Measurements from ENCODE around the gene BID.
"Not testable (repeated sequence)": the region's sequence is repeated elsewhere in the genome, so short reads cannot be mapped to it uniquely, and the experiment has no call there.

The BID gene

DNA sequence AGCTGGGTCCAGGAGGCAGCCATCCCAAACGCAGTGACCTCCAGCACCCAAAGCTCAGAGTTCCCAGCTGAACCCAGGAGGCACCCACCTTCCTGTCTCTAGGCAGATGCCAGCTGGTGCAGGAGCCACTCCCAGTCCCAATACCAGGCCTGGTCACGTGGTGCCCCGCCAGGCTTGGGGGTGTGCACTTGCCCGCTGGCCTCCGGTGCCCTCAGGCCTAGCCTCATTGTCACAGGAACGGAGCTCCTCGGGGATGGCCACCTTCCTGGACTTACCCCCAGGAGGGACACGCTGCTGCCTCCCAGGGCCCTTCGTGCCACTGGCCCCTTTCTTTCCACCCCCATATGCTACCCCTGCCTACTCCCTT, 4.6 kb downstream of the BID start:
- no peak for DNase-seq (ENCODE audit: low read depth)

DNA sequence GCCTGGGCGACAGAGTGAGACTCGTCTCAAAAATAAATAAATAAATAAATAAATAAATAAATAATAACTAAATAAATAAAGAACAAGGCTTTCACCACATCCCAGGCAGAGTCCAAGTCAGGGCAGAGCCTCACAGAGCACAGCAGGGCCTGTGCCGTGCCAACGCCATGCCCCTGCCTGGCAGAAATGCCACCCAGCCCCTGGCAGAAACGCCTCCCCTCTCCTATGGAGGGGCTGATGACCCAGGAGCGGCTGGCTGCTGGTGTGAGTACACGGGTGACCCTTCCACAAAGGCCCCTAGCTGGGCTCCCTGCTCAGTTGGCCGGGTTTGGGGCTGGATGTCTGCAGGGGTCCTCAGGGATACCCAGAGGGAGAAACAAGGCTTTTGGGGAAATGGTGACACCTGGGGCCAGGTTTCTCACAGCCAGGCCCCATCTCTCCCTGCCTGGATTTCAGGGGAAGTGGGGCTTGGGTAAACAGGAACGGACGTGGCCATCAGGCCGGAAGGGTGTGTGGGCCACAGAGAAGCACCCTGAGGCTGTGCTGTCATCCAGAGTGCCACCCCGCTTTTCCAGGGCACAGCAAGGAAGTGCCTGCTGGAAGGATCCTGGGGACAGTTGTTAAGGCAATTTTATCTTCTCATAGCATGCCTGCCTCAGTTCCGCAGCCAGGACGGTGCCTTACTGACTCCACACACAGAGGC, 5.1 kb downstream of the BID start:
- no peak for DNase-seq (ENCODE audit: low read depth)

DNA sequence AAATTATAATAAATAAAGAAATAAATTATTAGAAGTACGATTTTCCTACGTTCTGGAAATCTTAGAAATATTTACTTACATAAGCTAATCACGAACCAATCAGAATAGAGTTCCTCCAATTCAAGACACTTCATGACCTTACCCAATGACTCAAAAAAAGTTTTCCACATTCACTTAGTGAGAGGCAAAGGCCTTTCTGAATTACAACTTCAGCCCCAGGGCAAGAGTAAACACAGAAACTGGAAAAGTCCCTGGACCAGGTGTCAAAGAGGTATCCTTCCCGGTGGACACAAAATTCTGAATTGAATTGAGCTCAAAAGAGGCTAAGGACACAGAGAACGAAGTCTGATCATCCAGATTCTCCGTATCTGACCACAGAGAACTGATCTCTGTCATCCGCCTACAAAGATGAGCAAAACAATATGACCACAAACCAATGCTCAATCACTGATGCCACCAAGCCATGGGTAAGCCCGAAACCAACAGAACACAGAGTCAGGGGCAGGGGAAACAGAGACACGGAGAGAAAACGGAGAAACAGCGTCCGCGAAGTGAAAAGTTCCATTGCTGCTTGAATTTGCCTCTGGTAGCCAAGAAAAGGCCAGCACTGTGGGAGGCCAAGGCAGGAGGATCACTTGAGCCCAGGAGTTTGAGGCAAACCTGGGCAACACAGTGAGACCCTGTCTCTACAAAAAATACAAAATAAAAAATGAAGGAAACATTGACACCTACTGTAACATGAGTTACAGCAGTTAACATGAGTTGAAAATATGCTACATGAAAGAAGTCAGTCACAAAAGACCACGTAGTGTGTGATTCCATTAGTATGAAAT, 6.8 kb downstream of the BID start:
- no peak for DNase-seq (ENCODE audit: low read depth)

DNA sequence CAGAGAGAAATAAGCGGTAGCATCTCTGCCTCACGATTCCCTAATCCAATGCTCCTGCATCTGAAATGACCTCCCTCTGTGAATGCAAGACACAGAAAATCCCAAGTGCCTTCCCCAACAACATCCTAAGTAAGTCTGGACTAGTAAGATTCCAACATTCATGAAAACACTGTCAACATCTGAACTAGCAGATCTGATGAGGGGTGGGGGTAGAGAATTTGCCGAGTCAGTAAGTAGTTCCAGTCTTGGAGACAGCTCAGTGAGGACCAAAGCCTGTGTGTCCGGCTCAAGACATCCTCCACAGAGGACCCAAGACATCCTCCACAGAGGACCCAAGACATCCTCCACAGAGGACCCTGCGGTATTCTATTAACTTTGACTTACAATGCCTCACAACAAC, 9.4 kb downstream of the BID start:
- not testable (repeated sequence) for DNase-seq (ENCODE audit: low read depth)

DNA sequence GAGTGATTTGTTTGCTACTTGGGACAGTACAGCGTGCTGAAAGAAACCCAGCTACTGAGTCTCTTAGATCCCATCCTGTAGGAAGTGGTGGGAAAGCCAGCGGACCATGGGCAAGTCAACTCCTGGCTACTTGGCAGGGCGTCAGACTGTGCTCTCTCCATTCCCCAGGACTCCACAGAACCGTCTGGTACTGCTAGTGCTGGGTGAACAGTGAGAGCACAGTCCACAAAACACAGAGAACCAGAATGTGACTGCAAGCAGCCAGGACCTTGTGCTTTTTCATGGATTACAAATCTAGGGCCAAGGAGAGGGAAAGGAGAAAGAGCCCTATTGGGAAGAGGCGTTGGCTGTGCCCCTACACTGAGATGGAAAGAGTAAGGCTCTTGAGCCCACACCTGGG, 10.2 kb downstream of the BID start:
- DNase-seq (ENCODE audit: low read depth) = no peak

DNA sequence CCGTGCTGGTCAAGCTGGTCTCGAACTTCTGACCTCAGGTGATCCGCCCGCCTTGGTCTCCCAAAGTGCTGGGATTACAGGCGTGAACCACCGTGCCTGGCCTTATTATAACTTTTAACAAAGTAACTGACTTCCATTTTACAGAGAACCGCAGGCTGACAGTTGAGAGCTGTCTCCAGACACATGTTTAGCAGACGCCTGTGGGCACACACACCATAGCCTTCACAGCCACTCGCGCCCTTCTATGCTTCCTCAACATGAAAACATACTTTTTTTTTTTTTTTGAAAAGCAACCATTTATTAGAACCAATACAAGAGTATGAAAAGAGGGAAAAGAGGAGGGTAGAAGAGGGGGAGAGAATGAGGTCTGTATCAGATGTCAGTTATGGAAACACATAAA, 10.8 kb downstream of the BID start:
- DNase-seq (ENCODE audit: low read depth) = not testable (repeated sequence)

DNA sequence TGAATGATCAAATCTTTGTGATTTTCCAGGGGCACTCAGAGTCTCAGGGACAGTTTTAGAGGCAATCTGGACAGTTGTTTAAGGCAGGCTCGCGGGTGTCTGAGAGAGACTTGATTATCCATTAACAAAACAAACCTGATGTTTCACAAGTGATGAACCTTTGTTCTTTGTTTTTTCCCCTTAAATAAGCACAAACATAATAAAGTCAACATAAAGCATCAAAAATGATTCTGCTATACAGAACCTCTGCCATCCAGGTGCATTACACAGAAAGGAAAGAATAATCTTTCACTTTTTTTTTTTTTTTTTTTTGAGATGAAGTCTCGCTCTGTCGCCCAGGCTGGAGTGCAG, 13.2 kb downstream of the BID start:
- no peak for DNase-seq (ENCODE audit: low read depth)

DNA sequence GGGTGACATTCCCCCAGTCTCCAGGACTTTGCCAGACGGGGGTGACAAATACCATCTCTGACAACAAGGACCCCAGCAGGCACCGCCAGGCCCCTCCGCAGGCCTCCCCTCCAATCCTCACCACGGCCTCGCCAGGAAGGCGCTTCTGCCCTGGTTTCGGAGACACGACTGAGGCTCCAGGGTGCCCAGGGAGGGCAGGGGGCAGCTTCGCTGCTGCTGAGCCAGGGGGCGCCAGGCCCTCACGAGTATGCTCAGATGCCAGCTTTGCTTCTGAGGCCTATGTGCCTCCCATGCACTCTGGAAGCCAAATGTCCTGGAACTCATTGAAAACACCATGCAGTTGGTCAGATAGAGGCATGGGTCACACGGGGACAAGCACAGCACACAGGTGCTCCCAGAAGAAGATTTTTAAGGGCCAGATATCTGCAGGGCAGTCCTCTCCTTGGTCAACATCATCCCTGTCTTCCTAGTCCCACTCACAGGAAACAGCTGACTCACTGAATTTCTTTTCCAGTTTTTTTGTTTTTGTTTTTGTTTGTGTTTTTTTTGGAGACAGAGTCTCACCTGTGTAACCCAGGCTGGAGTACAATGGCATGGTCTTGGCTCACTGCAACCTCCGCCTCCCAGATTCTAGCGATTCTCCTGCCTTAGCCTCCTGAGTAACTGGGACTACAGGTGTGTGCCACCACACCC, 19.9 kb downstream of the BID start:
- no peak for DNase-seq (ENCODE audit: low read depth)

DNA sequence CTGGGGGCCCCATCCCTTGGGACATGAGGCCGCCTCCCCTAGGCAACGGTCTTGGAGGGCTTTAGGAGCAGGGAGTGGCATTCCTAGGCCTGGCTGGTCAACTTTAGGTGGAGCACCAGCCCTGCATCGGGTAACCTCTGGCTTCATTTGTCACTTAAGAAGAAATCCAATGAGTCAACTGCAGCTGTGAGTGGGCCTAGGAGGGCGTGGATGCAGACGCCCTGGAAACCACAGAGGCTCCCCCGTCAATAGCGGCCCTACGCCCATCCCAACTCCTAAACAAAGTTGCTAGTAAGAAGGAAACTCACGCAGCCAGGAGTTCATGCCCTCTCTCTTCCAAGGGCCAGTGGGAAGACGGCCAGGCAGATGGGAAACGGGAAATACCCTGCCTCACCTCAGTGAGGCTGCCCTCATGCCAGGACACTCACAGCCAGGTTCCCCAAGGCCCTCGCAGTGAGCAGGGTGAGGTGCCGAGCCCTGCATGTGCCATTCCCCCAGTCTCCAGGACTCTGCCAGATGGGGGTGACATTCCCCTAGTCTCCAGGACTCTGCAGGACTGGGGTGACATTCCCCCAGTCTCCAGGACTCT, 20.8 kb downstream of the BID start:
- DNase-seq (ENCODE audit: low read depth) = no peak

DNA sequence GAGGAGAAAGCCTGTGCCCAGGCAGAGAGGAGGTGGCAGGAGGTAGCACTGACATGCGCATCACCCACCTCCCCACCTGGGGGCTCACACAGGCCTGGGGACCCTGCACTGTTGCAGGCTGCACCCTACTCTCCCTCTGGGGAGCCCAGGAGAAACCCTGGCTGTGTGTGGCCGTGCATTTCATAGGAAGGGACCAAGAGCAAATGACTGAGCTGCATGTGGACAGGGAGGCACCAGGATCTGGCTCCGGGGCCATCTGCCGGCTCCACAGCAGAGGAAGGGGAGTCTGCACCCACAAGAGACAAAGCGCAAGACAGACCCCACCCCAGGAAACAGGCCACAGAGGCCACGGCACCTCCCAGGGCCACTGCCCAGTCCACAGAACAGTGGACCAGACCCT, 22.7 kb downstream of the BID start:
- no peak for DNase-seq (ENCODE audit: low read depth)

DNA sequence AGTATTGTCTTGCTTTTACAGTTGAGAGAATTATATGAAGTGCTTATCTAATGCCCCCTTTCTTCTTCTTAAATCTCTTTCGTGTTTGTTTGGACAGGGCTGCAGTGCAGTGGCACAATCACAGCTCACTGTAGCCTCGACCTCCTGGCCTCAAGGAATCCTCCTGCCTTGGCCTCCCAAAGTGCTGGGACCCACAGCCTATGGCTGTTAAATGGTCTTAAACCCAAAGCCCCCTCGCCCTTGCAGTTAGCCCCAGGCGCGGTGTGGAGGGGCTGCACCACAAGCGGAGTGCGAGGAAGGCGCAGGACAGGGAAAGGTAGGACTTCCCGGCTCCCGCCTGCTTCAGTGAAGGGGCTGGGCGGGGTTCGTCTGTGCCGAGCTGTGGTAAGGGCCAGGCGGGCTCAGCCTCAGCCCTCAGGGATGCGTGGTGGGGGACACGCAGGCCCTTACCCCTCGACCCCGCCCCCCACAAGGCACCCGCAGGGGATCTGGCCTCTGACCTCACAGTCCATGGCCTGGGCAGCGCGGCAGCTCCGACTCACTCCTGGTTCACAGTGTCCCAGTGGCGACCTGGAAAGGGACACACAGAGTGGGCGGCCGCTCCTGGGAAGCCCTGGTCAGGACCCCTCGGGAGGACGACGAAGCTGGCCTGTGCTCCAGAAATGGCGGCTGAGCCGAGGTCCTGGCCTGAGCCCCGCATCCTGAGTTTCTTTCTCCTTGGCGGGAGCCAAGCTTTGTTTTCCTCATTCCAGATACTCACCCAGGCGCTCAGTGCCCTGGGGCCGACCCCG, 24.5 kb downstream of the BID start:
- DNase-seq (ENCODE audit: low read depth) = no peak

DNA sequence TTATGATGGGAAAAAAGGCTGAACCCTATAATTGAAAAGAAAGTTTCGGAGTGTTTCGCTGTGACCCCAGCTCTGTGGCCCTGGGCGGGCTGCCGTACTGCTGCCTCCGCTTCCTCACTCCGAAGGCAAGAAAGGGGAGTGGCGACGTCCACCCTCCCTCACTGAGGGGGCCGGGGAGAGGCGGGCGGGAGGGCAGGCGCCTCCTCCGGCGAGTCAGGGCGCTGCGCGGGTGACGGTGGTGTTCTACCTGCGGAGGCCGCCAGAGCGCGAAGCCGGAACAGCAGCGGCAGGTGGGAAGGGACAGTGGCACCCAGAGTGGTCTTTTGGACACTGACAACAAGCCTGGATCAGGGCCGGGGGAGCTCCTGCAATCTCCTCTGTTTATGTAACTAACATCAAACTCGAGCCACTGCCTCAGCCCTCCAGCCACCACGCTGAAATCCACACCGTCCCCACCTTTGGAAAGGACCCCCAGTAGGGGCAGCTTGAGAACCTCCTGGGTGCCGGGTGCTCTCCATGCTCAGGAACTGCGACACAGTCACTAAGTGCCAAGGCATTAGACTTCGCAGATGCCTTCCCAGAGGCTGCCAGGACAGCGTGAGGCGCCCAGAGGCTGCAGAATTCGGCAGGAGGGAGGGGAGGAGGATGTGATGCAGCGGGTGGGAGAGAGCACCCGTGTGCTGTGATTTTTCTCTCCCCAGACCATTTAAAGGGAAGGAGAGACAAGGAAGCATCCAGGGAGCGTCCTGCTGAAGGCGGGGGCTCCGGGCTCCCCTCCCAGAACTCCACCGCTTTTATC, 25.5 kb downstream of the BID start:
- no peak for DNase-seq (ENCODE audit: low read depth)

DNA sequence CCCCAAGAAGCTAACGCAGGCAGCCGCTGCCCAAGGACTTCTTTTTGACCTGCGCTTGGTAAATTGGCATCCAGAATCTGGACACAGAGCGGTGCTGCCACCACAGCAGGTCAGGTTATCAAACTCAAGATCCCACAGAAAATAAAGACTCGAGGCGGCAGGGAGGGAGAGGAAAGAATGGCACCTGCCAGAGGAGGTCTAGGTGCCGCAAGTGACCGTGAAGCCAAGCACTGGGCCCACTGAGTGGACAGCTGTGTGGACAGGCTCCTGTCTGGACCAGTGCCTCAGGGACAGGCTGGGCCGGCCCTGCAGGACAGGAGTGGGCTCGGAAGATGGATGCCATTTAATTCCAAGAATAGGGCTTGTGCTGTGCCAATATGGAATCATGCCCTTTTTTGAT, 27.4 kb downstream of the BID start:
- DNase-seq (ENCODE audit: low read depth) = no peak

DNA sequence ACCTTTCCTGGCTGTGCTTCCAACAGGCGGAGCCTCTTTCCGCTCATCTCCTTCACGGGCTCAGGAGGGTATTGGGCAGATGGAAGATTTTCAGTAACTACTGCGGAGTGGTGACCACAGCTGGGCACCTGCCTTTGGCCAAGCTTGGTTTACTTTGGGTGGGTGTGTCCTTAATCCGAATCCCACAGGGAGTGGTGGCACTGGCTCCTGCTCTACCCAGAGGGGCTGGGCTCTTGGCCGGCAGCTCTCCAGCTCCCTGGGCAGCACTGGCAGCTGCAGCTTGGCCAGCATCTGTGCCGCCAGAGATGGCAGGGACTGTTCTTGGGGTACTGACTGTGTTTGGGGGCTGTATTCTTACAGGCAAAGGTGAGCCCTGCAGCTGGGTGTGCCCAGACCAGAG, 29.8 kb downstream of the BID start:
- no peak for DNase-seq (ENCODE audit: low read depth)

DNA sequence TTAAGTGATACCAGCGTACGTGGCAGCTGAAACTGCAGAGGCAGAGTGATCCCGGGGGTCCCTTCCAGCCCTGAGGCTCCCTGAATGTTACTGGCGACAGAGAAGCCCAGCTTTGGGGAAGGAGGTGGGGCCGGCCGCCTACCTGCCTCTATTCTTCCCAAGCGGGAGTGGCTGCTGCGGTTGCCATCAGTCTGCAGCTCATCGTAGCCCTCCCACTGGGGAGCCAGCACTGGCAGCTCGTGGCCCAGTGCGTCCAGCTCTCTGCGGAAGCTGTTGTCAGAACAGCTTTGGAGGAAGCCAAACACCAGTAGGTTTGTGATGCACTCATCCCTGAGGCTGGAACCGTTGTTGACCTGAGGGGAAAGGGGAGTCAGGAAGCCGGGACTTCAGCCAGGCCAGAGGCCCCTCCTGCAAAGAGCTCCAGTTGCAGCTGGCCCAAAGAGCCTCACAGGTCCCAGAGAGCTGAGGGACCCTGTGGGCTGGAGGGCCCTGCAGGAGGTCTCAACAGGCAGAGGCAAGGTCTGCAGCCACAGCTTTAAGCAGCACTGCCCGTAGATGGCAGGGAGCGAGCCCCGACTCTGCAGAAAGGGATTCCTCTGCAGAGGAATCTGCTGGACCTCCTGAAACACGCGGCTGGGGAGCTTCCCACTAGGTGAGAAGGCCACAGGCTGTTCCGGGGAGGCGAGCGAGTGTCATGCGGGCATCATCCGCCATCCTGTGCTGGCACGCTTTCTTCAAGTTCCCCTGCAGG, 30.4 kb downstream of the BID start:
- no peak for DNase-seq (ENCODE audit: low read depth)

DNA sequence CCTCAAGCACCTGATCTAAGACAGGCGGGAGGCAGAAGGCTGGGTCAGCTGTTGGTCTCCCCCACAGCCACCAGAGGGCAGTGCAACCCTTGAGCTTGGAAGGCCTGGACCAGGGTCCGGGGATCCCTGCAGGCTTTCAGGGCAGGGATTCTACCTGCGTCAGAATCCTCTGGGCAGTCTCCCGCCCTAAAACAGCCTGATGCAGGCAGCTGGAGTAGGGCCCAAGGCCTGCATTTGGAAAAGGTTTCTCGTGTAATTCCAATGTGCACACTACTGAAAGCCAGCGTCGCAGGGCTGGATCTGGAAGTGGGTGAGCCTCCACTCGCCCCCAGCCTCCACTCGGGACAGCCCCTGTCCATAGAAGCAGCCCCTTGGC, 31.8 kb downstream of the BID start:
- peak; percentile 49 for DNase-seq (ENCODE audit: low read depth)

DNA sequence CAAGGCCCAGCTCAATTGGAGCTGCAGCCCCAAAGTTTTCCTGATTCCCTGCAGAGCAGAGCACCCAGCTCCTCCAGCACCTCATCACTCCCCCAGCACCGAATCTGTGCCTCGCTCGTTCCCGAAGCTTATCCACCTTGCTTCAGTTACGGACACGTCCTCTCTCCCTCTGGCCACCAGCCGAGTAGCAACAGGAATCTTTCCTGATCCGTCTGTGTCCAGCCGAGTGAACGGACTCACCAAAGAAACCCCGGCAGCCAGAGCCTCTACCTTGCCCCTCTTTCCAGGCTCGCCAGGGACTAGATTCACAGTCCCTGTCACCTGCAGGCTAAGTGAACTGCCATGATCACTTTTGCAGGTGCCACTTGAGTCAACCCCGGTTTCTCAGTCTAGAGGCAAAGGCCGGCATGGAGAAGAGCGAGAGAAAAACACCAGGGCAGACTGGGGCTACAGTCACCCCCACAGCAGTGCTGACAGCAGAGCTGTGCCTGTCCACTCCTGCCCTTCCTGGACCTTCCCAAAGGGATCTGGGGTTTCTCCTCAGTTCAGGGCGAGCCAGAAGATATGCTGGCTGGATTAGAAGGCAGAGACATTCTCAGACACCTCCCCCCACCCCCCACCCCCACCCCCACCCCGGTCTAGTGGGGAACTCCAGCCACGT, 32.3 kb downstream of the BID start:
- DNase-seq (ENCODE audit: low read depth) = no peak

DNA sequence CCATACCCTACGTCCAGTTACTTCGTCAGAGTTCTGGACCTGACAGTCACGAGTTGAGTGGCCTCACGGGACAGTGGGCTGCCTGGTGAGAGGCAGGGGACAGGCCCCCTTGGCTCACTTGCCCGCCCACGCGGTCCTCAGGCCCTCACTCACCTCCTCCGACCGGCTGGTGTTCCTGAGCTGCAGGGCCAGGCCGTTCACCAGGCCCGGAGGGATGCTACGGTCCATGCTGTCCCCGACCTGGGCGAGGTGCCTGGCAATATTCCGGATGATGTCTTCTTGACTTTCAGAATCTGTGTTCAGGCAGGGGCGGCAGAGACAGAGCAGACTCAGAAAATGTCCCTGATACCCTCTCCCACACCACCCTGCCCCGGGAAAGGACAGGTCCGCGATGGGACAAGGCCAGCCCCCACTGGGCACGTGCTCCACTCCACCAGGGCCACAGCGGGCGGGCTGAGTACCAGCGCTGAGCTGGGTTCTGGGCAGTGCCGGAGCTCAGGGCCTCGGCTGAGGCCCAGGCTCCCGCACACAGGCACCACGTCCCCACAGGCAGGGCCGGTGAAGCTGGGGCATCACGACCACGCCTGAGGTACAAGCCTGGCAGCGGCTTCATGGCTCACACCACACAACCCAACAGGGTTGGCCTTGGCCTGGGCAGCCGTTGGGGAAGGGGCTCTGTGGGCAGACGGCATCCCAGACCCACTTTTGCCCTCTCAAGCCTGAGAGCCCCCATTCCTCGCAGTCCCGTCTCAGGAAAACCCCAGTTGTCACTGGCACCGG, 34.9 kb downstream of the BID start:
- DNase-seq (ENCODE audit: low read depth) = no peak
